Gastrocnemius medialis (tissue), 4 donors: ENCODE results near the gene FHOD3. TPM values are rescaled to one million over a fixed set of nuclear protein-coding genes. Genes with fewer than 3 reads are reported as not detected.

Experiments used
- ATAC-seq, 2 donors: fragments of 150-250 bp; one replicate each; pipeline ENCODE4 v1.9.1; 2016
- DNase-seq, 2 donors: peaks; one replicate each; pipeline ENCODE4 v3.0.0-alpha.2; 2019
- H3K27ac ChIP-seq, 4 donors: fragments of 200-600 bp; sonication (generic); 1 replicate in 1 of 4; 2 replicates in 3 of 4; pipeline ENCODE4 v1.5.1; 2016 to 2018; ENCODE audit warnings: mild to moderate bottlenecking in 2 of 4, moderate library complexity in 1 of 4
- H3K27me3 ChIP-seq, 3 donors: fragments of 200-600 bp; sonication (generic) in 2 of 3; 1 replicate in 1 of 3; 2 replicates in 2 of 3; pipeline versions ENCODE4 v1.5.1 to v1.6.0; 2016 to 2019; ENCODE audit warnings: mild to moderate bottlenecking in 1 of 3, moderate library complexity in 1 of 3
- H3K36me3 ChIP-seq, 2 donors: fragments of 200-600 bp; sonication (generic) in 1 of 2; one replicate each; pipeline ENCODE4 v1.5.1; 2017 to 2018
- H3K4me1 ChIP-seq, 2 donors: fragments of 200-600 bp; sonication (generic) in 1 of 2; one replicate each; pipeline ENCODE4 v1.5.1; 2016 to 2017; ENCODE audit warnings: mild to moderate bottlenecking in 2 of 2
- H3K4me3 ChIP-seq, 4 donors: fragments of 200-600 bp; sonication (generic) in 3 of 4; 1 replicate in 1 of 4; 2 replicates in 3 of 4; pipeline ENCODE4 v1.5.1; 2016 to 2019; ENCODE audit warnings: mild to moderate bottlenecking in 2 of 4
- H3K9me3 ChIP-seq, 3 donors: fragments of 200-600 bp; sonication (generic) in 2 of 3; 1 replicate in 1 of 3; 2 replicates in 2 of 3; pipeline ENCODE4 v1.5.1; 2016 to 2019
- CTCF ChIP-seq, 5 experiments: fragments of 450-650 bp in 3 of 5; fragments of 200-600 bp in 2 of 5; sonication (generic) in 2 of 5; IDR thresholded peaks in 4 of 5; conservative IDR thresholded peaks in 1 of 5; 1 replicate in 4 of 5; 2 replicates in 1 of 5; pipeline ENCODE4 v1.5.1; 2016 to 2019; ENCODE audit warnings: antibody characterized with exemption in 5 of 5, mild to moderate bottlenecking in 3 of 5, moderate library complexity in 3 of 5
- POLR2A ChIP-seq, 2 donors: fragments of 450-650 bp; IDR thresholded peaks; one replicate each; pipeline ENCODE4 v1.6.1; 2017; ENCODE audit warnings: antibody characterized with exemption in 2 of 2, mild to moderate bottlenecking in 2 of 2, moderate library complexity in 2 of 2
- in situ Hi-C, 4 donors: fragments of 200-750 bp; cut with MboI; loops; one replicate each; pipeline versions ENCODE4 v1.15.0 to v1.8.0; 2017; ENCODE audit warnings: low sequenced_read_pairs in 4 of 4
- intact Hi-C: fragments of 100-400 bp; cut with DNase I; formaldehyde crosslinking; loops from one replicate; pipeline ENCODE4 v1.15.1; 2023; ENCODE audit warnings: low total_unique reads
- total RNA-seq, 4 donors: library from RNA; depleted of rRNA; stranded (reverse); fragments of >200 nt; gene quantifications; one replicate each; pipeline versions ENCODE4 v1.1.0 to v1.2.3, GENCODE V29; 2016

The FHOD3 gene
- total RNA-seq, 4 donors from 2014 or later, result 10.0 to 32.5 (median 17.0) TPM

GRCh38 chr18:36629836-36630235, 332.3 kb downstream of the FHOD3 start:
- ATAC-seq (no peak), DNase-seq (no peak)
- in situ Hi-C loops (no loop called here), intact Hi-C loops (no loop called here)
- Histone ChIP-seq H3K4me1 (peaks cover 12 to 14% of the 10 kb centered on the region in 2 donors), H3K36me3 (no peaks in the 10 kb centered on the region), H3K27me3 (no peaks in the 10 kb centered on the region), H3K9me3 (no peaks in the 10 kb centered on the region), H3K27ac (no peak overlapping the region), H3K4me3 (no peak overlapping the region)
- TF ChIP-seq POLR2A (IDR thresholded peaks at IDR 0.05) (no peak), CTCF (IDR thresholded peaks at IDR 0.05 in 4 of 5, conservative IDR thresholded peaks at IDR 0.05 in 1 of 5) (no peak)

GRCh38 chr18:36630917-36631316, 333.4 kb downstream of the FHOD3 start:
- Histone ChIP-seq H3K27ac (no peak overlapping the region), H3K36me3 (no peaks in the 10 kb centered on the region), H3K4me3 (no peak overlapping the region), H3K9me3 (no peaks in the 10 kb centered on the region), H3K4me1 (peaks cover 12 to 14% of the 10 kb centered on the region in 2 donors), H3K27me3 (no peaks in the 10 kb centered on the region)
- ATAC-seq, result no peak
- intact Hi-C loops (no loop called here), in situ Hi-C loops (no loop called here)
- no peak for TF ChIP-seq CTCF (IDR thresholded peaks at IDR 0.05 in 4 of 5, conservative IDR thresholded peaks at IDR 0.05 in 1 of 5)
- no peak for TF ChIP-seq POLR2A (IDR thresholded peaks at IDR 0.05)
- DNase-seq, result no peak

- no peaks in the 10 kb centered on the region for H3K36me3 ChIP-seq
- H3K4me3 ChIP-seq, result no peak overlapping the region
- DNase-seq (no peak), ATAC-seq (no peak)
- H3K27me3 ChIP-seq, result no peaks in the 10 kb centered on the region
- no peak overlapping the region for H3K27ac ChIP-seq
- TF ChIP-seq POLR2A (IDR thresholded peaks at IDR 0.05), result no peak
- no peak for TF ChIP-seq CTCF (IDR thresholded peaks at IDR 0.05 in 4 of 5, conservative IDR thresholded peaks at IDR 0.05 in 1 of 5)
- peaks cover 4 to 5% of the 10 kb centered on the region in 2 donors for H3K4me1 ChIP-seq
- intact Hi-C loops, result no loop called here
- no peaks in the 10 kb centered on the region for H3K9me3 ChIP-seq
- in situ Hi-C loops, result no loop called here
These were observed 336.5 kb downstream of the FHOD3 start for GRCh38 chr18:36633961-36634412.

- Histone ChIP-seq H3K36me3 (no peaks in the 10 kb centered on the region), H3K4me1 (no peaks in the 10 kb centered on the region)
- no peak for ATAC-seq
These were observed 337.2 kb downstream of the FHOD3 start for GRCh38 chr18:36634573-36635216.

More at GRCh38 chr18:36634573-36635216, 337.2 kb downstream of the FHOD3 start:
- H3K9me3 ChIP-seq, result no peaks in the 10 kb centered on the region
- TF ChIP-seq CTCF (IDR thresholded peaks at IDR 0.05 in 4 of 5, conservative IDR thresholded peaks at IDR 0.05 in 1 of 5) (no peak), POLR2A (IDR thresholded peaks at IDR 0.05) (no peak)
- no peak overlapping the region for H3K27ac ChIP-seq
- in situ Hi-C loops (no loop called here), intact Hi-C loops (no loop called here)
- H3K27me3 ChIP-seq, result no peaks in the 10 kb centered on the region
- no peak for DNase-seq
- H3K4me3 ChIP-seq, result no peak overlapping the region
